ENCODE data around the gene DIS3L2. TPM values are rescaled to one million over a fixed set of nuclear protein-coding genes. Genes with fewer than 3 reads are reported as not detected.

DIS3L2 gene
- total and polyA plus RNA-seq, 2 experiments from 2014 or later: 35.5 to 50.1 TPM

DNA sequence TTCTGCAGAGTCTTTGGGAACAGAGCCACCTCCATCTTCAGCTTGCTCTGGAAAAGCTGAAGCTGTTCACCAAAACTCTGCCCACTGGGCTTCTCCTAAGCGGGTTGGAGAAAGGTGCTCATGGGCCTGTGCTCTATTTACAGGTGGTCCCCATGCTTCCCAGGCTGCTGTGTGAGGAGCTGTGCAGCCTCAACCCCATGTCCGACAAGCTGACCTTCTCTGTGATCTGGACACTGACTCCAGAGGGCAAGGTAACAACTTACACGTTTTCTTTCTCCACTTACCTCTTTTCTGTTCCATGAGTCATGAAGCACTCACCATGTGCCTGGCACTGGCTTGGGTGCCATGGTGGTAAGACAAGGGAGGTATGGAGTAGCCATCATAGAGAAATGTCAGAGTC lies 287.6 kb downstream of the DIS3L2 start:
- H3K27ac ChIP-seq: no peak overlapping the region
- no peak for DNase-seq (ENCODE audit: low read depth in 1 of 2, low spot score in 1 of 2)
- H3K4me3 ChIP-seq: no peak overlapping the region
- no peaks in the 10 kb centered on the region for H3K4me1 ChIP-seq (ENCODE audit: low read depth)
- no peaks in the 10 kb centered on the region for H3K9me3 ChIP-seq (ENCODE audit: low read depth)
- no peaks in the 10 kb centered on the region for H3K27me3 ChIP-seq
- TF ChIP-seq CTCF (IDR thresholded peaks at IDR 0.05; ENCODE audit: low read depth, low read length): no peak
- H3K36me3 ChIP-seq: peaks cover 3% of the 10 kb centered on the region

DNA sequence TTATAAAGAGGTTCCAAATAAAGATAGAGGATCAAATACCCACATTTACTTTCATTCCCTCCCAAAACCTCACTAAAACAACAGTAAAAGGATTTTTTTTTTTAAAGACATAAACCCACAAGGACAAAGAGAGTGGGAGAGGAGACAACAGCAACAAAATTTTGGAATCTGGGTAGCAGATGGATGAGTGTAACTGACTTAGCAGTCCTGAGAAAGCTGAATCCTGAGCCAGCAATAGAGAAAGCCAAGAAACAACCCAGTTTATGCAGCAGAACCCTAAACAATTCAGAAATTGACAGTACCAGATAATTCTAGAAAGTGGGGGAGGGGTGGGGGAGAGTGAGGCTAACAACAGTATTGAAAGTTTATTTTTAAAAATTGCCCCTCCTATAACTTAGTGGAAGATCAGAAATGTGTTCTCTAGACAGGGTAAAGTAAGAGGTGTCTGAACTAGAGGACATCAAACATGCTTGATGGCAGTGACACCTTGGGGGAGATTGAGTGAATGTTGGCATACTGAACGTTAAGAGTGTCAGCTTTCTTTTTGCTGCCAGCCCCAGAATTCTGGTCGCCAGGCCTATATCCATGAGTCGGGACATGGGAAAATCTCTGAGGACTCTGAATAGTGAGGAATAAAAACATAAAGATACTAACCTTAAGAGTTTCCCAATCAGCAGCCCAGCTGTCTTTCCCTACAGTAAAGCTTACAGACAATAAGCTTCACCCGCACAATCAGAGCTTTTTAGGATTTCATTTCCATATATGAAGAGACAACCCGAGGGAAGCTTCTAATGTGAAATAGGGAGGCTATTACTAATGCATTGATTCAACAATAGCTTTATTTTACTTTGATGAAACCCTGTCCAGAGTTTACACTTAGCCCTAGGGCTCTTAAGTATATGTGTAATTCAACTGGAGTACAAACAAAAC lies 289.0 kb downstream of the DIS3L2 start:
- peaks cover 3% of the 10 kb centered on the region for H3K36me3 ChIP-seq
- no peaks in the 10 kb centered on the region for H3K9me3 ChIP-seq (ENCODE audit: low read depth)
- no peak for TF ChIP-seq CTCF (IDR thresholded peaks at IDR 0.05; ENCODE audit: low read depth, low read length)
- DNase-seq (ENCODE audit: low read depth in 1 of 2, low spot score in 1 of 2): no peak
- no peaks in the 10 kb centered on the region for H3K4me1 ChIP-seq (ENCODE audit: low read depth)
- H3K4me3 ChIP-seq: no peak overlapping the region
- no peak overlapping the region for H3K27ac ChIP-seq
- no peaks in the 10 kb centered on the region for H3K27me3 ChIP-seq

- no peak overlapping the region for H3K4me3 ChIP-seq
- no peak for DNase-seq (ENCODE audit: low read depth in 1 of 2, low spot score in 1 of 2)
- H3K27ac ChIP-seq: no peak overlapping the region
- no peaks in the 10 kb centered on the region for H3K4me1 ChIP-seq (ENCODE audit: low read depth)
- no peak for TF ChIP-seq CTCF (IDR thresholded peaks at IDR 0.05; ENCODE audit: low read depth, low read length)
- no peaks in the 10 kb centered on the region for H3K9me3 ChIP-seq (ENCODE audit: low read depth)
- no peaks in the 10 kb centered on the region for H3K27me3 ChIP-seq
- H3K36me3 ChIP-seq: peaks cover 3% of the 10 kb centered on the region
Observed at GRCh38 chr2:232255033-232255432, 293.5 kb downstream of the DIS3L2 start.

DNA sequence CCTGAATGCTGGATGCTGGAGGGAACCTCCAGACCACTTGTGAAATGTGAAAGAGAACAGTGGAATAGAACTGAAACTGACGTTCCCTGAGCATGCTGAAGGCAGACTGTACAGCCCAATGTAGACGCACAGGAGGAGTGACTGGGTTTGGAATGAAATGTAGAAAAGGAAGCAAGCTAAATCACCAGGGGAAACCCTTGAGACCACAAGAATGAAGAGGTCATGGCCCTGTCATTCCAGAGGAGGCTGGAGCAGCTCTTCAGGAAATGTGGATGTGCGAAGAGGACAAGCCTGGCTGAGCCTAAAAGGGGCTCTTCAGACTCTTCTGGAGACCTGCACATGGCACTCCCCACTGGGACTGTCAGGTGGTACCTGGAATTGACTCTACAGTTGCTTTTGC lies 298.6 kb downstream of the DIS3L2 start:
- no peaks in the 10 kb centered on the region for H3K36me3 ChIP-seq
- H3K9me3 ChIP-seq (ENCODE audit: low read depth): no peaks in the 10 kb centered on the region
- TF ChIP-seq CTCF (IDR thresholded peaks at IDR 0.05; ENCODE audit: low read depth, low read length): no peak
- H3K27ac ChIP-seq: no peak overlapping the region
- H3K4me1 ChIP-seq (ENCODE audit: low read depth): no peaks in the 10 kb centered on the region
- DNase-seq (ENCODE audit: low read depth in 1 of 2, low spot score in 1 of 2): peak; percentile 28 to 96
- H3K27me3 ChIP-seq: no peaks in the 10 kb centered on the region
- no peak overlapping the region for H3K4me3 ChIP-seq

GRCh38 chr2:232261776-232262175 lies 300.3 kb downstream of the DIS3L2 start:
- no peak overlapping the region for H3K4me3 ChIP-seq

More at GRCh38 chr2:232261776-232262175, 300.3 kb downstream of the DIS3L2 start:
- Histone ChIP-seq H3K36me3 (no peaks in the 10 kb centered on the region), H3K9me3 (ENCODE audit: low read depth) (no peaks in the 10 kb centered on the region), H3K27ac (no peak overlapping the region), H3K27me3 (no peaks in the 10 kb centered on the region), H3K4me1 (ENCODE audit: low read depth) (no peaks in the 10 kb centered on the region)
- TF ChIP-seq CTCF (IDR thresholded peaks at IDR 0.05; ENCODE audit: low read depth, low read length): no peak
- DNase-seq (ENCODE audit: low read depth in 1 of 2, low spot score in 1 of 2): no peak

All from cardiac muscle cell (in vitro differentiated cells and primary cell).